ENCODE measurements around the gene TSC1. TPM values are rescaled to one million over a fixed set of nuclear protein-coding genes. Genes with fewer than 3 reads are reported as not detected.

The TSC1 gene
- total and polyA plus RNA-seq, 10 of the 15 experiments (the other 5 are each of a cell fraction or from before 2014, with no cell fraction given) = 4.0 to 48.0 (median 14.9) TPM

- no peak for TF ChIP-seq REST (IDR thresholded peaks at IDR 0.05; ENCODE audit: low read depth, low read length)
Measured at GRCh38 chr9:132869266-132869665, 75.2 kb downstream of the TSC1 start (continued).

GRCh38 chr9:132866898-132867297 lies 77.5 kb downstream of the TSC1 start:
- ChIA-PET RAD21 (ENCODE audit: unreplicated experiment) (no interaction called here), CTCF (interaction anchor here (1.0 kb wide), 1 partner anchor 35 kb away, joined by 3 read pairs; no protein-coding TSS in a partner anchor), SMC1A (ENCODE audit: uncharacterized antibody, unreplicated experiment) (no interaction called here), POLR2A (no interaction called here)
- ATAC-seq (no peak), FAIRE-seq (no peak), DNase-seq (ENCODE audit: low read depth, low spot score) (no peak)
- Histone ChIP-seq H3K4me1 (ENCODE audit: control insufficient read depth, insufficient read depth, low read length) (no peaks in the 10 kb centered on the region), H3K9ac (ENCODE audit: control insufficient read depth, insufficient read depth, low read length) (no peak overlapping the region), H3K27me3 (replicated peaks in 1 of 2; ENCODE audit: control insufficient read depth in 2 of 2, insufficient read depth in 2 of 2, low read length in 1 of 2) (no peaks in the 10 kb centered on the region; a peak in 1 of 4 replicates), H3K36me3 (ENCODE audit: control insufficient read depth in 2 of 2, insufficient read depth in 2 of 2, low read length in 1 of 2) (no peaks in the 10 kb centered on the region), H2AFZ (ENCODE audit: control insufficient read depth, low read depth, low read length) (no peak overlapping the region), H3K9me3 (replicated peaks; ENCODE audit: control insufficient read depth, insufficient read depth, low read length) (no peaks in the 10 kb centered on the region), H3K4me3 (no peak overlapping the region), H3K79me2 (ENCODE audit: control insufficient read depth, insufficient read depth, low read length) (no peaks in the 10 kb centered on the region), H3K4me2 (ENCODE audit: control insufficient read depth, insufficient read depth) (no peak overlapping the region), H3K27ac (ENCODE audit: control insufficient read depth, insufficient read depth) (no peak overlapping the region), H4K20me1 (ENCODE audit: control insufficient read depth, insufficient read depth) (no peaks in the 10 kb centered on the region)
- BruUV-seq (replicated peaks) = no TSS peak
- TF ChIP-seq RUNX3 (IDR thresholded peaks at IDR 0.05; ENCODE audit: low read length) (no peak), SPI1 (IDR thresholded peaks at IDR 0.05; ENCODE audit: borderline replicate concordance, insufficient read depth, low read depth, low read length) (no peak), HDGF (IDR thresholded peaks at IDR 0.05) (no peak), TCF7 (IDR thresholded peaks at IDR 0.05; ENCODE audit: borderline replicate concordance) (no peak), E2F8 (IDR thresholded peaks at IDR 0.05; ENCODE audit: low read depth, partially characterized antibody) (no peak), POLR2AphosphoS5 (IDR thresholded peaks at IDR 0.05; ENCODE audit: low read length) (no peak), ZNF24 (IDR thresholded peaks at IDR 0.05) (no peak)
- 56% methylated on average over 8 of the region's 8 CpGs for WGBS (ENCODE audit: insufficient coverage, insufficient replicate concordance, low lambda C conversion rate, missing lambda C conversion rate)
- intact Hi-C loops (cut with micrococcal nuclease; ENCODE audit: unreplicated experiment) = no loop called here
- in situ Hi-C loops (cut with MboI) = no loop called here
